B cell (primary cell): ENCODE results near the gene NACAD. TPM values are rescaled to one million over a fixed set of nuclear protein-coding genes. Genes with fewer than 3 reads are reported as not detected.

Experiments used
- ATAC-seq: fragments of 200-7000 bp; cut with Tn5 transposase; one replicate; pipeline ENCODE4 v1.10.0; 2021; ENCODE audit warnings: low read depth, mild to moderate bottlenecking, moderate number of reproducible peaks, moderate library complexity
- CTCF ChIA-PET: fragments of 350-600 bp; sonication (Branson Sonifier 250); formaldehyde crosslinking; loops from one replicate; lab custom pipeline; 2021; ENCODE audit warnings: antibody characterized with exemption, inconsistent platforms; lab: Charles Lee
- POLR2A ChIA-PET: fragments of 350-600 bp; sonication (Branson Sonifier 250); formaldehyde crosslinking; loops from one replicate; lab custom pipeline; 2021; ENCODE audit warnings: antibody characterized with exemption; lab: Charles Lee
- DNase-seq: peaks from one replicate; pipeline ENCODE4 v3.0.0; 2013
- H2AFZ ChIP-seq: 2 replicates; pipeline ENCODE4 v1.6.1; 2012; ENCODE audit warnings: mild to moderate bottlenecking, low read depth, low read length; ENCODE audit not compliant: insufficient read depth, poor library complexity, severe bottlenecking
- H3K27ac ChIP-seq, 2 donors: 1 replicate in 1 of 2; 2 replicates in 1 of 2; pipeline ENCODE4 v1.5.1; 2012 to 2013; ENCODE audit warnings: low read length in 2 of 2, mild to moderate bottlenecking in 2 of 2, moderate library complexity in 1 of 2
- H3K27me3 ChIP-seq, 4 experiments: fragments of 200-600 bp in 1 of 4; sonication (generic) in 1 of 4; replicated peaks in 1 of 4; 1 replicate in 2 of 4; 2 replicates in 2 of 4; pipeline versions ENCODE4 v1.6.1 to v1.7.0; 2013 to 2016; ENCODE audit warnings: low read length in 3 of 4, mild to moderate bottlenecking in 2 of 4, mixed read lengths in 1 of 4, moderate library complexity in 1 of 4; ENCODE audit not compliant: insufficient read depth in 4 of 4, control insufficient read depth in 3 of 4; ENCODE audit errors: control extremely low read depth in 1 of 4
- H3K36me3 ChIP-seq, 2 experiments: replicated peaks in 1 of 2; 1 replicate in 1 of 2; 2 replicates in 1 of 2; pipeline versions ENCODE4 v1.6.1 to v1.7.1; 2013; ENCODE audit warnings: low read length in 1 of 2; ENCODE audit not compliant: insufficient read depth in 2 of 2, control insufficient read depth in 1 of 2; ENCODE audit errors: control extremely low read depth in 1 of 2, extremely low read depth in 1 of 2
- H3K4me1 ChIP-seq, 2 donors: fragments of 200-600 bp in 1 of 2; sonication (generic) in 1 of 2; 1 replicate in 1 of 2; 2 replicates in 1 of 2; pipeline versions ENCODE4 v1.5.1 to v1.6.1; 2013 to 2017; ENCODE audit warnings: low read length in 2 of 2; ENCODE audit not compliant: control insufficient read depth in 2 of 2, insufficient read depth in 2 of 2
- H3K4me2 ChIP-seq: replicated peaks from 2 replicates; pipeline ENCODE3; 2012; ENCODE audit warnings: mild to moderate bottlenecking, low read depth, low read length; ENCODE audit not compliant: poor library complexity, severe bottlenecking
- H3K4me3 ChIP-seq, 5 experiments: fragments of 200-600 bp in 1 of 5; sonication (generic) in 1 of 5; 1 replicate in 3 of 5; 2 replicates in 2 of 5; pipeline versions ENCODE4 v1.5.1 to v1.7.0; 2011 to 2016; ENCODE audit warnings: low read length in 4 of 5, mild to moderate bottlenecking in 4 of 5, low read depth in 2 of 5, control low read depth in 1 of 5, moderate library complexity in 1 of 5; ENCODE audit not compliant: insufficient read depth in 1 of 5; ENCODE audit errors: control extremely low read depth in 1 of 5, extremely low read depth in 1 of 5
- H3K79me2 ChIP-seq: fragments of 200-600 bp; sonication (generic); one replicate; pipeline ENCODE4 v1.6.0; 2016; ENCODE audit warnings: low read length; ENCODE audit not compliant: control insufficient read depth, insufficient read depth
- H3K9ac ChIP-seq: fragments of 200-600 bp; sonication (generic); 2 replicates; pipeline ENCODE4 v1.6.1; 2017; ENCODE audit warnings: mild to moderate bottlenecking, low read length, moderate library complexity
- H3K9me3 ChIP-seq, 3 donors: one replicate each; pipeline versions ENCODE4 v1.6.1 to v1.7.1; 2013; ENCODE audit warnings: low read length in 2 of 3; ENCODE audit not compliant: control insufficient read depth in 2 of 3, insufficient read depth in 1 of 3; ENCODE audit errors: control extremely low read depth in 1 of 3
- H4K20me1 ChIP-seq: 2 replicates; pipeline ENCODE4 v1.6.0; 2012; ENCODE audit warnings: mild to moderate bottlenecking, low read length; ENCODE audit not compliant: insufficient read depth, control insufficient read depth, poor library complexity, severe bottlenecking
- H3K27ac Mint-ChIP-seq: one replicate; pipeline ENCODE4 v1.8.0; 2021; ENCODE audit warnings: mixed read lengths
- H3K27me3 Mint-ChIP-seq: one replicate; pipeline ENCODE4 v1.8.0; 2021; ENCODE audit warnings: mixed read lengths
- H3K4me1 Mint-ChIP-seq: one replicate; pipeline ENCODE4 v1.8.0; 2021; ENCODE audit warnings: mixed read lengths
- H3K4me3 Mint-ChIP-seq: one replicate; pipeline ENCODE4 v1.8.0; 2021; ENCODE audit warnings: mixed read lengths
- H3K9me3 Mint-ChIP-seq: one replicate; pipeline ENCODE4 v1.8.0; 2022; ENCODE audit warnings: mixed read lengths; ENCODE audit not compliant: insufficient read depth
- CTCF ChIP-seq: fragments of 200-600 bp; IDR thresholded peaks from one replicate; pipeline ENCODE4 v1.8.0; 2022; ENCODE audit warnings: antibody characterized with exemption, mild to moderate bottlenecking
- EZH2 ChIP-seq: IDR thresholded peaks from 2 replicates; pipeline ENCODE4 v1.6.1; 2012; ENCODE audit warnings: borderline replicate concordance, low read depth, mild to moderate bottlenecking, moderate library complexity, low read length; ENCODE audit not compliant: insufficient read depth, poor library complexity, severe bottlenecking
- WGBS: methylation state at CpG from one replicate; pipeline ENCODE4 v1.1.5; 2013; ENCODE audit warnings: missing lambda C conversion rate; ENCODE audit not compliant: insufficient coverage; 5-methylcytosine and 5-hydroxymethylcytosine counted together
- intact Hi-C: fragments of 100-400 bp; cut with micrococcal nuclease; formaldehyde crosslinking; loops from one replicate; pipeline ENCODE4 v1.10.0; 2022
- polyA plus RNA-seq: library from polyadenylated mRNA; depleted of rRNA; stranded (reverse); fragments of >200 nt; gene quantifications from 2 replicates; pipeline ENCODE4 v1.2.3, GENCODE V29; 2012
- total RNA-seq, 2 donors: library from RNA; stranded (reverse); fragments of 120-200 nt in 1 of 2; gene quantifications; 1 replicate in 1 of 2; 2 replicates in 1 of 2; pipeline versions ENCODE4 v1.2.3 to v1.2.4, GENCODE V29; 2013 to 2022

Gene NACAD
- total and polyA plus RNA-seq, 2 donors (not counting 1 experiment from before 2014, with no cell fraction given) = 0.04 to 0.49 TPM

- H3K4me3 Mint-ChIP-seq = no peak overlapping the region
Observed at GRCh38 chr7:45078125-45078681, 10.6 kb downstream of the NACAD start.

GRCh38 chr7:45077579-45077978 is 11.2 kb downstream of the NACAD start:
- no peaks in the 10 kb centered on the region for H3K9me3 ChIP-seq
- no peak overlapping the region for H3K4me3 ChIP-seq
- WGBS = 95% methylated on average over 9 of the region's 9 CpGs
- H3K9ac ChIP-seq = no peak overlapping the region
- Mint-ChIP-seq H3K4me1 (no peaks in the 10 kb centered on the region), H3K9me3 (no peaks in the 10 kb centered on the region), H3K27ac (no peak overlapping the region), H3K4me3 (no peak overlapping the region), H3K27me3 (no peaks in the 10 kb centered on the region)
- peaks cover 57% of the 10 kb centered on the region for H4K20me1 ChIP-seq
- ChIA-PET POLR2A (interaction anchor here (0.7 kb wide), 1 partner anchor 103 kb away, joined by 3 read pairs; no protein-coding TSS in a partner anchor), CTCF (no interaction called here)
- intact Hi-C loops = no loop called here
- ATAC-seq (no peak), DNase-seq (no peak)
- no peaks in the 10 kb centered on the region for H3K4me1 ChIP-seq
- no peak overlapping the region for H3K27ac ChIP-seq
- H3K36me3 ChIP-seq = peaks cover 0 to 45% of the 10 kb centered on the region in 2 experiments
- H3K27me3 ChIP-seq = no peaks in the 10 kb centered on the region
- H3K4me2 ChIP-seq = no peak overlapping the region
- no peak overlapping the region for H2AFZ ChIP-seq
- TF ChIP-seq CTCF (no peak), EZH2 (no peak)
- H3K79me2 ChIP-seq = peaks cover 4% of the 10 kb centered on the region

More at GRCh38 chr7:45078125-45078681, 10.6 kb downstream of the NACAD start:
- H3K4me3 ChIP-seq = no peak overlapping the region
- POLR2A ChIA-PET = no interaction called here
- H3K79me2 ChIP-seq = no peaks in the 10 kb centered on the region
- peaks cover 51% of the 10 kb centered on the region for H4K20me1 ChIP-seq
- H3K9me3 ChIP-seq = no peaks in the 10 kb centered on the region
- CTCF ChIA-PET = no interaction called here
- H3K4me1 ChIP-seq = no peaks in the 10 kb centered on the region
- Mint-ChIP-seq H3K27ac (peak overlapping the region; percentile 15), H3K4me1 (no peaks in the 10 kb centered on the region), H3K9me3 (no peaks in the 10 kb centered on the region), H3K27me3 (no peaks in the 10 kb centered on the region)
- H3K27ac ChIP-seq = no peak overlapping the region
- intact Hi-C loops = no loop called here
- DNase-seq (no peak), ATAC-seq (no peak)
- TF ChIP-seq CTCF (no peak), EZH2 (no peak)
- no peak overlapping the region for H2AFZ ChIP-seq
- H3K4me2 ChIP-seq = no peak overlapping the region
- H3K36me3 ChIP-seq = peaks cover 0 to 39% of the 10 kb centered on the region in 2 experiments
- WGBS = 84% methylated on average over 8 of the region's 8 CpGs
- H3K27me3 ChIP-seq = no peaks in the 10 kb centered on the region
- no peak overlapping the region for H3K9ac ChIP-seq
